Thoracic aorta (tissue), 2 donors: ENCODE results near the gene NTF3. TPM values are rescaled to one million over a fixed set of nuclear protein-coding genes. Genes with fewer than 3 reads are reported as not detected.

Source experiments
- ATAC-seq: fragments of 150-250 bp; one replicate; pipeline ENCODE4 v1.8.0; 2017; ENCODE audit warnings: low read depth; ENCODE audit not compliant: insufficient number of reproducible peaks, low FRiP score
- DNase-seq: peaks from one replicate; pipeline ENCODE4 v3.0.0-alpha.2; 2020; ENCODE audit warnings: low spot score
- H3K27ac ChIP-seq, 2 donors: fragments of 200-600 bp; sonication (generic); 1 replicate in 1 of 2; 2 replicates in 1 of 2; pipeline ENCODE4 v1.5.1; 2016; ENCODE audit warnings: mild to moderate bottlenecking in 2 of 2, moderate library complexity in 2 of 2
- H3K27me3 ChIP-seq: fragments of 200-600 bp; sonication (generic); replicated peaks from 2 replicates; pipeline ENCODE4 v1.6.0; 2016; ENCODE audit warnings: mild to moderate bottlenecking; ENCODE audit not compliant: insufficient read depth
- H3K36me3 ChIP-seq: fragments of 200-600 bp; sonication (generic); one replicate; pipeline ENCODE4 v1.5.1; 2016
- H3K4me1 ChIP-seq, 2 donors: fragments of 200-600 bp; sonication (generic); 1 replicate in 1 of 2; 2 replicates in 1 of 2; pipeline versions ENCODE4 v1.5.1 to v1.6.0; 2016; ENCODE audit warnings: low read depth in 2 of 2, mild to moderate bottlenecking in 1 of 2; ENCODE audit not compliant: control insufficient read depth in 1 of 2
- H3K4me3 ChIP-seq: fragments of 200-600 bp; sonication (generic); 2 replicates; pipeline ENCODE4 v1.5.1; 2016; ENCODE audit warnings: mild to moderate bottlenecking
- H3K9me3 ChIP-seq: fragments of 200-600 bp; sonication (generic); 2 replicates; pipeline ENCODE4 v1.5.1; 2016
- total RNA-seq, 2 donors: library from RNA; depleted of rRNA; stranded (reverse); fragments of >200 nt; gene quantifications; one replicate each; pipeline versions ENCODE4 v1.1.0 to v1.2.3, GENCODE V29; 2016
- TF ChIP-seq, protein P1 (sequence below): fragments of 200-600 bp; sonication (generic); IDR thresholded peaks from one replicate; pipeline ENCODE4 v1.5.1; 2019; ENCODE audit warnings: antibody characterized with exemption

Gene NTF3
- total RNA-seq, 2 donors from 2014 or later = 9.9 to 24.4 TPM

DNA sequence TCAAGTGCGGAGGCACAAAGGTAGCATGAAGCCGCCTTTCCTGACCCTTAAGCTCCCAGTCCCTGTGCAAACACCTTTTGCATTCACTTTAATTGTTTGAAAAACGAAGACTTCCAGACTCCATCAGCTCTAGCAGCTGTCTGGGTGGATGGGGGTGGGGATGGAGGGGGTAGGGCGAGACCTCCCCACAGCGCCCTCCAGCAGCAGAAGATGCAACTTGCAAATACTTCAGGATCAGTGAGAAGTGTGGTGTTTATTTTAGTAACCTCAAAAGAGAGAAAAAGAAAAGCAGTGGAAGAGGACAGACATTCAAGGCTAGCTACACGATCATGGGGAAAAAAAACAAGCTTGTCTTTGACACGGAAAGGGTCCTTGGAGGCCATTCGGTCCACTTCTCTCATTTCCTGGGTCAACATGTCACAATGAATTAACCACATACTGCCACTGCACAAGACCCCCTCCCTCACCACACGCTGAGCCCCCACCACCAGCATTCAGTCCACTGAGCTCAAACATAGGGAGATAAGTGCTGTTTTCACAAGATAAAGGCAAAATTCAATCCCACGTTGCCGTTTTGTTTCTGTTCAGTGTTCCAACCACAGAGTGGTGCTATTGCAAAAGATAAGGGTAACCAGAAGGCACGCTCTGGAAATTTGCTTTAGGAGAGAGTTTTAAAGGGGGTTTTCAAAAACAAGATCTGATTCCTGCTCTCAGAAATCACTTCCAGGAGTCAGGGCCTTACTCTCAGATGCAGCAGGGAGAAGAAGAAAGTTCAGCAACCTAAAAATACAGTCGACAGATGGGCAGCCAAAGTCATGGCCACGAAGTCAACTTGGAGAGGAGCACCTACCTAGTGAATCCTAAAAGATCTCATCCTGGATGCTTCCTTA lies 3.3 kb upstream of the NTF3 start:
- no peaks in the 10 kb centered on the region for H3K36me3 ChIP-seq
- TF ChIP-seq, protein P1, sequence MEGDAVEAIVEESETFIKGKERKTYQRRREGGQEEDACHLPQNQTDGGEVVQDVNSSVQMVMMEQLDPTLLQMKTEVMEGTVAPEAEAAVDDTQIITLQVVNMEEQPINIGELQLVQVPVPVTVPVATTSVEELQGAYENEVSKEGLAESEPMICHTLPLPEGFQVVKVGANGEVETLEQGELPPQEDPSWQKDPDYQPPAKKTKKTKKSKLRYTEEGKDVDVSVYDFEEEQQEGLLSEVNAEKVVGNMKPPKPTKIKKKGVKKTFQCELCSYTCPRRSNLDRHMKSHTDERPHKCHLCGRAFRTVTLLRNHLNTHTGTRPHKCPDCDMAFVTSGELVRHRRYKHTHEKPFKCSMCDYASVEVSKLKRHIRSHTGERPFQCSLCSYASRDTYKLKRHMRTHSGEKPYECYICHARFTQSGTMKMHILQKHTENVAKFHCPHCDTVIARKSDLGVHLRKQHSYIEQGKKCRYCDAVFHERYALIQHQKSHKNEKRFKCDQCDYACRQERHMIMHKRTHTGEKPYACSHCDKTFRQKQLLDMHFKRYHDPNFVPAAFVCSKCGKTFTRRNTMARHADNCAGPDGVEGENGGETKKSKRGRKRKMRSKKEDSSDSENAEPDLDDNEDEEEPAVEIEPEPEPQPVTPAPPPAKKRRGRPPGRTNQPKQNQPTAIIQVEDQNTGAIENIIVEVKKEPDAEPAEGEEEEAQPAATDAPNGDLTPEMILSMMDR = peak; percentile 58
- DNase-seq (no peak), ATAC-seq (no peak)
- peak overlapping the region; percentile 26 to 42 for H3K27ac ChIP-seq
- no peak overlapping the region for H3K4me3 ChIP-seq
- H3K4me1 ChIP-seq = peaks cover 0 to 22% of the 10 kb centered on the region in 2 donors
- no peaks in the 10 kb centered on the region for H3K27me3 ChIP-seq
- no peaks in the 10 kb centered on the region for H3K9me3 ChIP-seq

DNA sequence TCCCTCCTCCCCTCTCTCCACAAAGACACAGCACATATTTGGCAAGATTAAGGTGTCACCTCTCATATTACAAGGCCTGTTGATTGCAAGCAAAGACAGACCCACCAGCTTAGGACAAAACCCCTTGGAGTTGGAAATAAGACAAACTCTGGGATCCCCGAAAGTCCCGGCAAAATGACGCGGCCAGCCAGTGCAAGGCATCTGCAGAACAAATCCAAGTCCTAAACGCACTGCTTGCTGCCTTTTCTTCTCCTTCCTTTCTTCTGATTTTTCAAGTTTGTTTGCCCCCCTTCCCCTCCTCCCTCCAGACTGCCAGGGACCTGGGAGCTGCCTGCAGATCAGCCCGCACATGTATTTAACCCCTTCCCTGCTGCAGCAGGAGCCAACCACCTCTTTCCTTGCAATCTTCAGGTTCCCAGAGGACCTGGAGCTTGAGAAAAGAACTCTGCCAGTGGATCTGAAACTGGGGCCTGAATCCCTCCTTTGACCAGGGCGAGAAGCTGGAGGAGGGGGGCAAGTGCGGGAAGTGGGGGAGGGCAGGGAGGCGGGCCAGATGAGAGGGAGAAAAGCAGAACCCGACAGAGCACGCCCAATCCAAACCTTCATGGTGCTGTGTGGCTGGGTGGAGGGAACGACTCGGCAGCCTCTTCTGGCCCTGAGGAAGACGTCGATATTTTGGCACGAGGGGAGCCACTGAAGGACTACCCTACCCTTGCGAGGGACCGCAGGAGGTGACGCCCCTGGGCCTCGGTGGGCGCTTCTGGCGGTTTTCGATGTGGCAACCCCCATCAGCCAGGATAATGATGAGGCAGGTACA lies 2.0 kb upstream of the NTF3 start:
- Histone ChIP-seq H3K36me3 (no peaks in the 10 kb centered on the region), H3K27me3 (no peaks in the 10 kb centered on the region), H3K4me1 (peaks cover 0 to 32% of the 10 kb centered on the region in 2 donors), H3K9me3 (no peaks in the 10 kb centered on the region), H3K27ac (peak overlapping the region; percentile 26 to 48), H3K4me3 (peak overlapping the region; percentile 82)
- TF ChIP-seq, protein P1 = no peak
- DNase-seq (no peak), ATAC-seq (no peak)

DNA sequence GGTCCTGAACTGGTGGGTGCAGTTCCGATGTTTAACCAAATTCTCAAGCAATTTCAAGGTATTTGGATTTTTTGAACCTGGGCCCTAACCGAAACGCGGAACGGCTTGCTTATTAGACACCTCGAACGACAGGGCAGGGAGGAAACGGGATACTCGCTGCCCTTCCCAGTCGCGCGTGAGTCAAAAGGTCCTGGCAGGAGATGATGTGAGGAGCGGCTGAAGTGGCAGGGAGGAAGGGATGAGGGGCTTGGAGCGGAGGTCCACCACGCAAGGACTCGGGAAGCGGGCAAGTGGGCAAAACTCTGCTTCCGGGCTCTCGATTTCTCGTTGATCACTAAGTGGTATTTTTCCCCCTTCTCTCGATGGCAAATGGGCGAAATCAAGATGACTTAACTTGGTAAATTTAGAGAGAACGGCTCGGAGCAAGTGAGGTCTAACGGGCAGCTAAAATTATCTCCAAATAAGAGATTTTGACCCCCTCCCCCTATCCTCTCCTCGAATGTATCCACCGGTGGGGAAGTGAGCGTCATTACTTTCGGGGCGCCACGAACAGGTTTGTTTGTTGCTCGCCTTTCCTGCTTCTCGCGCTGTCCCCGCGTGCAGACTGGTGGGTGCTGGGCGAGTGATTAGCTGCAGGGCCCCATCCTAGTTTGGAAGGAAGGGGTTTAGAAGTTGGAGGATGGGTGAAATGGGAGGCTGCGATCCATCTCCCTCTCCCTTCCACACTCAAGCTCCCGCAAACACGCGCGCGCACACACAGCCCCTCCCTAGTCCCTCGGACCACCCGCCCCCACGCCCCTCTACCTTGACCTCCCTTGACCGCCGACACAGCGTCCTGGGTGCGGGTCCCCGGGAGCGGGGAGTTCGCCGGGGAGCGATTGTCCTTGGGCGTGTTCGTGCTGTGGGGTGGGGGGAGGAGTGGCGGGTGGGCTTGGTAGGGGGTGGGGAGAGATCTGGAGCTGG lies 986 bp upstream of the NTF3 start:
- DNase-seq (no peak), ATAC-seq (no peak)
- H3K36me3 ChIP-seq = no peaks in the 10 kb centered on the region
- peak overlapping the region; percentile 48 to 92 for H3K27ac ChIP-seq
- peak overlapping the region; percentile 82 for H3K4me3 ChIP-seq
- H3K9me3 ChIP-seq = no peaks in the 10 kb centered on the region
- TF ChIP-seq, protein P1 = no peak
- H3K4me1 ChIP-seq = peaks cover 5 to 42% of the 10 kb centered on the region in 2 donors
- no peaks in the 10 kb centered on the region for H3K27me3 ChIP-seq

DNA sequence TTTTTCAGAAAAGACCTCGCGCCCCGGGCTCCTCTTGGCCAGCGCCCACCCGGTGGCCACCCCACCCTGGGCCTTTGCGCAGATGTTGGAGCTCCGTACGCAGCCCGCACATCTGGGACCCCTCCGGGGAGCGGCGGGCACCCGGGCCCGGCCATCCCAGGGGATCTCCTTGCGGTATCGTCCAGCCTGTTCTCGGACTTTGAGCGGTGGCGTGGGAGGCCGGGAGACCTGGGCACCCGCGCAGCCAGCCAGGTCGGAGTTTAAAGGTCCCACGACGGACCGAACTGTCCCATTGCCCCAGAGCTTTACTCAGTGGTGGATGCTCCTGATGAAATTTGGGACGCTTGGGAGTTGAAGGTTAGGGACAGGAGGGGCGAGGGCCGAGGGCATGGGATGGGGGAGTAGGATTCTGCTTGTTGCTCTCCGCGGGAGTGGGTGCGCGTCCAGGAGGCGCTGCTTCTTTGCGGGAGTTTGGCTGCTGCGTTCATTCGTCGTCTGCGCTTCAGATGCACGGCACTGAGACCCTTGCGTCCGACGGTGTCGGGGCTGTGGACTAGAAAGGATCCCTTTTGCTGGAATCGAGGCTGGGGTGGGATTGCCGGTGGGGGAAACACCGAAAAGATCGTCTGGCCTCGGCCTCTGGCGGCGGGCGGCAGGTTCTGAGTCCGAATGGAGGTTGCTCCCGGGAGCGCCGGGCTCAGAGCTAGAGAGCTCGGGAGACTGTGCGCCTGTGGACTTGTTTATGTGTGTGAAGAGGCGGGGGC lies 1.4 kb downstream of the NTF3 start:
- Histone ChIP-seq H3K36me3 (no peaks in the 10 kb centered on the region), H3K4me3 (peak overlapping the region; percentile 82), H3K9me3 (no peaks in the 10 kb centered on the region), H3K27ac (peak overlapping the region; percentile 90 to 92), H3K4me1 (peaks cover 20 to 66% of the 10 kb centered on the region in 2 donors), H3K27me3 (no peaks in the 10 kb centered on the region)
- DNase-seq = no peak
- ATAC-seq = no peak
- TF ChIP-seq, protein P1 = no peak
